HG03460 (cell line): ENCODE data around the gene ANTXR1.

Experiments used
- ATAC-seq: cut with Tn5 transposase; IDR thresholded peaks from one replicate; pipeline ENCODE4 v1.9.1; 2021; ENCODE audit not compliant: unreplicated experiment

ANTXR1 gene

DNA sequence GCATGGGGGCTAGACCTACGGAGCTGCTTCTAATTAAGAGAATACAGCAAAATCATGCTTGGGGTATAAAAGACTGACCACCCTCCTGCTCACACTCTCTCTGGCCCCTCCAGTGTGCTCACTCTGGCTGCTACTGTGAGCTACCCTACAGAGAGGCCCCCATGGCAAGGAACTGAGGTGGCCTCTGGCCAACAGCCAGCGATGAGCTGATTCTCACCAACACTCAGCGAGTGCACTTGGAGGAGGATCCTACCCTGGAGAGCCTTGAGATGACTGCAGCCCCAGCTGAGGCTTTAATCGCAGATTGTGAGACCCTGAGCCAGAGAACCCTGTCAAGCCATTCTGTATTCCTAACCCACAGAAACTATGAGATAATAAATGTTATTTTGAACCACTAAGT, 285.9 kb downstream of the ANTXR1 start:
- ATAC-seq, result no peak
